ENCODE measurements around the gene MTHFD2L. TPM values are rescaled to one million over a fixed set of nuclear protein-coding genes. Genes with fewer than 3 reads are reported as not detected.
"Not testable (repeated sequence)": the region's sequence is repeated elsewhere in the genome, so short reads cannot be mapped to it uniquely, and the experiment has no call there.

The MTHFD2L gene
- total and polyA plus RNA-seq, 2 donors (not counting 3 experiments of a cell fraction or from before 2014, with no cell fraction given) = 6.9 to 15.2 TPM

- POLR2A ChIA-PET = interaction anchor here (0.7 kb wide), 1 partner anchor 707 kb away, joined by 3 read pairs; no protein-coding TSS in a partner anchor
- Histone ChIP-seq H3K27me3 (ENCODE audit: control insufficient read depth in 2 of 2, insufficient read depth in 2 of 2, low read length in 2 of 2) (no peaks in the 10 kb centered on the region), H3K9ac (replicated peaks; ENCODE audit: extremely low read depth, insufficient read depth, low read length) (no peak overlapping the region), H3K9me3 (replicated peaks; ENCODE audit: control insufficient read depth, insufficient read depth, low read length) (no peaks in the 10 kb centered on the region), H3K4me2 (ENCODE audit: insufficient read depth, low read length) (no peak overlapping the region), H3K27ac (ENCODE audit: insufficient read depth, low read depth, low read length) (no peak overlapping the region), H3K9me1 (replicated peaks; ENCODE audit: control insufficient read depth, extremely low read depth, insufficient read depth, low read length) (no peaks in the 10 kb centered on the region), H3K4me3 (replicated peaks in 1 of 3; ENCODE audit: insufficient read depth in 1 of 3, low read depth in 1 of 3, low read length in 3 of 3) (no peak overlapping the region), H3K4me1 (ENCODE audit: control insufficient read depth, extremely low read depth, insufficient read depth, low read length) (no peaks in the 10 kb centered on the region), H4K20me1 (replicated peaks; ENCODE audit: control insufficient read depth, extremely low read depth, insufficient read depth, low read length) (no peaks in the 10 kb centered on the region), H2AFZ (ENCODE audit: low read depth, low read length) (peak overlapping the region; percentile 30), H3K79me2 (ENCODE audit: control insufficient read depth, insufficient read depth, low read length) (no peaks in the 10 kb centered on the region), H3K36me3 (ENCODE audit: control insufficient read depth in 2 of 2, extremely low read depth in 1 of 2, insufficient read depth in 2 of 2, low read length in 2 of 2) (no peaks in the 10 kb centered on the region)
- BruUV-seq (replicated peaks) = no TSS peak
- FAIRE-seq (no peak), DNase-seq (ENCODE audit: low read depth, low spot score) (no peak)
- intact Hi-C loops (cut with micrococcal nuclease) = no loop called here
- TF ChIP-seq POLR2AphosphoS5 (IDR thresholded peaks at IDR 0.05; ENCODE audit: insufficient read depth, low read depth, low read length) (no peak), MAX (IDR thresholded peaks at IDR 0.05; ENCODE audit: insufficient read depth, insufficient read length) (no peak), JUN (IDR thresholded peaks at IDR 0.05; ENCODE audit: borderline replicate concordance, insufficient read depth, insufficient read length, low read depth) (no peak), EZH2 (IDR thresholded peaks at IDR 0.05; ENCODE audit: borderline replicate concordance, low read depth, low read length, severe bottlenecking) (no peak), MYC (IDR thresholded peaks at IDR 0.05; ENCODE audit: low read depth, low read length) (no peak)
- CTCF ChIA-PET = interaction anchor here (1.1 to 1.7 kb wide), 2 partner anchors 9 to 22 kb away, joined by 4 to 7 read pairs; no protein-coding TSS in a partner anchor
- dilution Hi-C loops (cut with MboI; ENCODE audit: extremely low pct_ligation_motif_present, low sequenced_read_pairs) = no loop called here
Measured at GRCh38 chr4:74206088-74206825, 48.3 kb downstream of the MTHFD2L start.

GRCh38 chr4:74214457-74215159 lies 56.7 kb downstream of the MTHFD2L start:
- H3K27me3 ChIP-seq (ENCODE audit: control insufficient read depth in 2 of 2, insufficient read depth in 2 of 2, low read length in 2 of 2); POLR2A ChIA-PET; DNase-seq (ENCODE audit: low read depth, low spot score); H3K9me1 ChIP-seq (replicated peaks; ENCODE audit: control insufficient read depth, extremely low read depth, insufficient read depth, low read length); H3K9me3 ChIP-seq (replicated peaks; ENCODE audit: control insufficient read depth, insufficient read depth, low read length); H3K9ac ChIP-seq (replicated peaks; ENCODE audit: extremely low read depth, insufficient read depth, low read length); H3K27ac ChIP-seq (ENCODE audit: insufficient read depth, low read depth, low read length); H3K4me2 ChIP-seq (ENCODE audit: insufficient read depth, low read length); FAIRE-seq; BruUV-seq (replicated peaks); H4K20me1 ChIP-seq (replicated peaks; ENCODE audit: control insufficient read depth, extremely low read depth, insufficient read depth, low read length); H2AFZ ChIP-seq (ENCODE audit: low read depth, low read length); dilution Hi-C loops (cut with MboI; ENCODE audit: extremely low pct_ligation_motif_present, low sequenced_read_pairs); H3K4me3 ChIP-seq (replicated peaks in 1 of 3; ENCODE audit: insufficient read depth in 1 of 3, low read depth in 1 of 3, low read length in 3 of 3); intact Hi-C loops (cut with micrococcal nuclease); H3K79me2 ChIP-seq (ENCODE audit: control insufficient read depth, insufficient read depth, low read length); H3K4me1 ChIP-seq (ENCODE audit: control insufficient read depth, extremely low read depth, insufficient read depth, low read length); H3K36me3 ChIP-seq (ENCODE audit: control insufficient read depth in 2 of 2, extremely low read depth in 1 of 2, insufficient read depth in 2 of 2, low read length in 2 of 2): not testable (repeated sequence)
- CTCF ChIA-PET = interaction anchor here (0.9 to 3.1 kb wide), 5 partner anchors 9 to 105 kb away, joined by 3 to 20 read pairs (median 3); no protein-coding TSS in a partner anchor

- FAIRE-seq, POLR2A ChIA-PET: not testable (repeated sequence)
Measured at GRCh38 chr4:74215236-74215635, 57.3 kb downstream of the MTHFD2L start.

More at GRCh38 chr4:74215236-74215635, 57.3 kb downstream of the MTHFD2L start:
- BruUV-seq (replicated peaks); H3K4me3 ChIP-seq (replicated peaks in 1 of 3; ENCODE audit: insufficient read depth in 1 of 3, low read depth in 1 of 3, low read length in 3 of 3); H3K36me3 ChIP-seq (ENCODE audit: control insufficient read depth in 2 of 2, extremely low read depth in 1 of 2, insufficient read depth in 2 of 2, low read length in 2 of 2); H3K9me1 ChIP-seq (replicated peaks; ENCODE audit: control insufficient read depth, extremely low read depth, insufficient read depth, low read length); intact Hi-C loops (cut with micrococcal nuclease); H3K4me1 ChIP-seq (ENCODE audit: control insufficient read depth, extremely low read depth, insufficient read depth, low read length); dilution Hi-C loops (cut with MboI; ENCODE audit: extremely low pct_ligation_motif_present, low sequenced_read_pairs); H3K4me2 ChIP-seq (ENCODE audit: insufficient read depth, low read length); H3K79me2 ChIP-seq (ENCODE audit: control insufficient read depth, insufficient read depth, low read length); H3K9ac ChIP-seq (replicated peaks; ENCODE audit: extremely low read depth, insufficient read depth, low read length); H3K27me3 ChIP-seq (ENCODE audit: control insufficient read depth in 2 of 2, insufficient read depth in 2 of 2, low read length in 2 of 2); H3K9me3 ChIP-seq (replicated peaks; ENCODE audit: control insufficient read depth, insufficient read depth, low read length); H2AFZ ChIP-seq (ENCODE audit: low read depth, low read length); DNase-seq (ENCODE audit: low read depth, low spot score); H4K20me1 ChIP-seq (replicated peaks; ENCODE audit: control insufficient read depth, extremely low read depth, insufficient read depth, low read length); H3K27ac ChIP-seq (ENCODE audit: insufficient read depth, low read depth, low read length): not testable (repeated sequence)
- CTCF ChIA-PET = interaction anchor here (0.9 to 3.1 kb wide), 6 partner anchors 10 to 105 kb away, joined by 3 to 20 read pairs (median 4); no protein-coding TSS in a partner anchor
